Nephron (organoid): ENCODE results near the gene ST3GAL3.
"Not testable (repeated sequence)": the region's sequence is repeated elsewhere in the genome, so short reads cannot be mapped to it uniquely, and the experiment has no call there.

Source experiments
- H3K27ac Mint-ChIP-seq, 3 experiments: 2 replicates each; pipeline ENCODE4 v1.8.0; 2020; ENCODE audit warnings: mixed read lengths in 3 of 3, mild to moderate bottlenecking in 2 of 3, moderate library complexity in 1 of 3
- H3K27me3 Mint-ChIP-seq: 2 replicates; pipeline ENCODE4 v1.8.0; 2021; ENCODE audit warnings: low read depth, mild to moderate bottlenecking, moderate library complexity, mixed read lengths
- H3K36me3 Mint-ChIP-seq: 2 replicates; pipeline ENCODE4 v1.8.0; 2020; ENCODE audit warnings: low read depth, mixed read lengths
- H3K4me1 Mint-ChIP-seq: 2 replicates; pipeline ENCODE4 v1.8.0; 2020; ENCODE audit warnings: mixed read lengths
- H3K4me3 Mint-ChIP-seq, 3 experiments: 2 replicates each; pipeline ENCODE4 v1.8.0; 2020; ENCODE audit warnings: mild to moderate bottlenecking in 3 of 3, mixed read lengths in 3 of 3, moderate library complexity in 2 of 3
- H3K9me3 Mint-ChIP-seq: 2 replicates; pipeline ENCODE4 v1.8.0; 2020; ENCODE audit warnings: mixed read lengths
- CTCF ChIP-seq, 3 experiments: fragments of 200-600 bp; sonication (generic); IDR thresholded peaks; one replicate each; pipeline ENCODE4 v1.5.0; 2021; ENCODE audit warnings: antibody characterized with exemption in 3 of 3; ENCODE audit not compliant: unreplicated experiment in 3 of 3

The ST3GAL3 gene

GRCh38 chr1:43716559-43717281 lies 9.4 kb downstream of the ST3GAL3 start:
- Mint-ChIP-seq H3K36me3 (no peaks in the 10 kb centered on the region), H3K27ac (peak overlapping the region in 2 of 3 experiments; percentile 22 to 32), H3K4me3 (no peak overlapping the region), H3K27me3 (no peaks in the 10 kb centered on the region), H3K4me1 (peaks cover 31% of the 10 kb centered on the region), H3K9me3 (no peaks in the 10 kb centered on the region)
- TF ChIP-seq CTCF (IDR thresholded peaks at IDR 0.05; ENCODE audit: unreplicated experiment in 3 of 3) = no peak

GRCh38 chr1:43719063-43719462 lies 11.7 kb downstream of the ST3GAL3 start:
- H3K27ac Mint-ChIP-seq = peak overlapping the region in 2 of 3 experiments; percentile 19 to 28
- peaks cover 7% of the 10 kb centered on the region for H3K36me3 Mint-ChIP-seq
- no peaks in the 10 kb centered on the region for H3K9me3 Mint-ChIP-seq
- no peak overlapping the region for H3K4me3 Mint-ChIP-seq
- peaks cover 31% of the 10 kb centered on the region for H3K4me1 Mint-ChIP-seq
- TF ChIP-seq CTCF (IDR thresholded peaks at IDR 0.05; ENCODE audit: unreplicated experiment in 3 of 3) = no peak
- H3K27me3 Mint-ChIP-seq = no peaks in the 10 kb centered on the region

GRCh38 chr1:43719670-43720419 lies 12.5 kb downstream of the ST3GAL3 start:
- not testable (repeated sequence) for H3K27ac Mint-ChIP-seq, H3K36me3 Mint-ChIP-seq, H3K4me3 Mint-ChIP-seq, H3K27me3 Mint-ChIP-seq, H3K9me3 Mint-ChIP-seq
- peaks cover 27% of the 10 kb centered on the region for H3K4me1 Mint-ChIP-seq

GRCh38 chr1:43722810-43723209 lies 15.5 kb downstream of the ST3GAL3 start:
- Mint-ChIP-seq H3K27me3 (no peaks in the 10 kb centered on the region), H3K4me1 (peaks cover 7% of the 10 kb centered on the region), H3K4me3 (no peak overlapping the region), H3K9me3 (no peaks in the 10 kb centered on the region), H3K36me3 (peaks cover 7% of the 10 kb centered on the region), H3K27ac (no peak overlapping the region)
- no peak for TF ChIP-seq CTCF (IDR thresholded peaks at IDR 0.05; ENCODE audit: unreplicated experiment in 3 of 3)

GRCh38 chr1:43729816-43730463 lies 22.6 kb downstream of the ST3GAL3 start:
- no peaks in the 10 kb centered on the region for H3K9me3 Mint-ChIP-seq
- peak overlapping the region in 1 of 3 experiments; percentile 5 for H3K27ac Mint-ChIP-seq
- no peaks in the 10 kb centered on the region for H3K27me3 Mint-ChIP-seq
- H3K4me3 Mint-ChIP-seq = no peak overlapping the region
- peaks cover 17% of the 10 kb centered on the region for H3K4me1 Mint-ChIP-seq
- H3K36me3 Mint-ChIP-seq = no peaks in the 10 kb centered on the region
- TF ChIP-seq CTCF (IDR thresholded peaks at IDR 0.05; ENCODE audit: unreplicated experiment in 3 of 3) = no peak

GRCh38 chr1:43731867-43732531 lies 24.7 kb downstream of the ST3GAL3 start:
- Mint-ChIP-seq H3K27ac (no peak overlapping the region), H3K36me3 (peaks cover 5% of the 10 kb centered on the region), H3K4me1 (peaks cover 17% of the 10 kb centered on the region), H3K4me3 (no peak overlapping the region), H3K27me3 (no peaks in the 10 kb centered on the region), H3K9me3 (no peaks in the 10 kb centered on the region)
- no peak for TF ChIP-seq CTCF (IDR thresholded peaks at IDR 0.05; ENCODE audit: unreplicated experiment in 3 of 3)
